HepG2 (cell line): ENCODE data around the gene KCNK18. TPM values are rescaled to one million over a fixed set of nuclear protein-coding genes. Genes with fewer than 3 reads are reported as not detected.

Source experiments
- CBX5 ChIP-seq: sonication (generic); formaldehyde crosslinking; IDR thresholded peaks from 2 replicates; pipeline ENCODE4 v1.4.0; 2020; ENCODE audit warnings: missing genetic modification reagents, borderline replicate concordance
- ETV5 ChIP-seq: IDR thresholded peaks from 2 replicates; pipeline ENCODE4 v1.6.1; 2018; ENCODE audit warnings: missing biosample characterization, missing genetic modification reagents, inconsistent platforms, borderline replicate concordance
- FOSL2 ChIP-seq: sonication (generic); formaldehyde crosslinking; IDR thresholded peaks from 2 replicates; pipeline ENCODE4 v1.4.0; 2020; ENCODE audit warnings: missing genetic modification reagents
- HHEX ChIP-seq: IDR thresholded peaks from 2 replicates; pipeline ENCODE4 v1.6.1; 2016; ENCODE audit warnings: control low read depth
- MED1 ChIP-seq: sonication (generic); formaldehyde crosslinking; IDR thresholded peaks from 2 replicates; pipeline ENCODE4 v1.4.0; 2020; ENCODE audit warnings: missing genetic modification reagents
- SALL2 ChIP-seq: sonication (generic); formaldehyde crosslinking; IDR thresholded peaks from 2 replicates; pipeline ENCODE4 v1.8.1; 2023; ENCODE audit warnings: mild to moderate bottlenecking, missing genetic modification reagents, inconsistent platforms
- SP5 ChIP-seq: IDR thresholded peaks from 2 replicates; pipeline ENCODE4 v1.6.1; 2016; ENCODE audit warnings: low read depth, borderline replicate concordance
- SRSF1 ChIP-seq: fragments of 200-400 bp; formaldehyde crosslinking; optimal IDR thresholded peaks from 2 replicates; pipeline ENCODE3; 2017; ENCODE audit warnings: mild to moderate bottlenecking, low read depth, low read length, moderate library complexity
- ZFP37 ChIP-seq: sonication (generic); formaldehyde crosslinking; IDR thresholded peaks from 2 replicates; pipeline ENCODE4 v1.4.0; 2020; ENCODE audit warnings: missing genetic modification reagents, borderline replicate concordance
- ZFP90 ChIP-seq: sonication (generic); formaldehyde crosslinking; IDR thresholded peaks from 2 replicates; pipeline ENCODE4 v1.8.0; 2022; ENCODE audit warnings: missing genetic modification reagents, mild to moderate bottlenecking, inconsistent platforms, borderline replicate concordance
- ZMYM4 ChIP-seq: sonication (generic); formaldehyde crosslinking; IDR thresholded peaks from 2 replicates; pipeline ENCODE4 v1.8.1; 2023; ENCODE audit warnings: mild to moderate bottlenecking, missing genetic modification reagents
- ZNF143 ChIP-seq: sonication (generic); formaldehyde crosslinking; IDR thresholded peaks from 2 replicates; pipeline ENCODE4 v1.4.0; 2020; ENCODE audit warnings: missing genetic modification reagents
- ZNF501 ChIP-seq: sonication (generic); formaldehyde crosslinking; IDR thresholded peaks from 2 replicates; pipeline ENCODE4 v1.5.1; 2020; ENCODE audit warnings: mild to moderate bottlenecking, moderate library complexity, missing genetic modification reagents
- ZNF607 ChIP-seq: sonication (generic); formaldehyde crosslinking; IDR thresholded peaks from 2 replicates; pipeline ENCODE4 v1.5.1; 2020; ENCODE audit warnings: missing genetic modification reagents, mild to moderate bottlenecking, borderline replicate concordance
- polyA plus RNA-seq, 8 experiments: library from polyadenylated mRNA; depleted of rRNA in 3 of 8; stranded (reverse) in 7 of 8; unstranded in 1 of 8; fragments of >200 nt; fragmentation: Illumina TruSeq in 4 of 8; extraction: Trizol in 4 of 8; gene quantifications; 2 replicates each; pipeline versions ENCODE4 v1.2.1 to v1.2.3, GENCODE V29; 2011 to 2016; ENCODE audit warnings: low read depth in 4 of 8, missing spikeins in 1 of 8, mixed read lengths in 1 of 8; ENCODE audit not compliant: insufficient read depth in 1 of 8
- total RNA-seq, 5 experiments: library from RNA; depleted of rRNA; stranded (reverse); fragments of >200 nt; fragmentation: Illumina TruSeq; extraction: Trizol; gene quantifications; 2 replicates each; pipeline ENCODE4 v1.2.3, GENCODE V29; 2016; ENCODE audit warnings: low read depth in 1 of 5
- TF ChIP-seq, protein P1 (sequence below): sonication (generic); formaldehyde crosslinking; IDR thresholded peaks from 2 replicates; pipeline ENCODE4 v1.5.0; 2020; ENCODE audit warnings: mild to moderate bottlenecking, missing genetic modification reagents
- TF ChIP-seq, protein P2 (sequence below), 2 experiments: sonication (generic) in 1 of 2; formaldehyde crosslinking in 1 of 2; IDR thresholded peaks; 2 replicates each; pipeline versions ENCODE4 v1.4.0 to v1.6.1; 2018 to 2020; ENCODE audit warnings: missing genetic modification reagents in 2 of 2, borderline replicate concordance in 1 of 2, low read depth in 1 of 2, mild to moderate bottlenecking in 1 of 2, missing biosample characterization in 1 of 2
- TF ChIP-seq, protein P3 (sequence below): sonication (generic); formaldehyde crosslinking; IDR thresholded peaks from 2 replicates; pipeline ENCODE4 v1.5.0; 2020; ENCODE audit warnings: mild to moderate bottlenecking, missing genetic modification reagents, moderate library complexity
- TF ChIP-seq, protein P4 (sequence below): sonication (generic); formaldehyde crosslinking; IDR thresholded peaks from 2 replicates; pipeline ENCODE4 v1.4.0; 2020; ENCODE audit warnings: missing genetic modification reagents, mild to moderate bottlenecking, borderline replicate concordance

Gene KCNK18
- total and polyA plus RNA-seq, 2 of the 13 experiments (the other 11 are each of a cell fraction or from before 2014, with no cell fraction given), result not detected

DNA sequence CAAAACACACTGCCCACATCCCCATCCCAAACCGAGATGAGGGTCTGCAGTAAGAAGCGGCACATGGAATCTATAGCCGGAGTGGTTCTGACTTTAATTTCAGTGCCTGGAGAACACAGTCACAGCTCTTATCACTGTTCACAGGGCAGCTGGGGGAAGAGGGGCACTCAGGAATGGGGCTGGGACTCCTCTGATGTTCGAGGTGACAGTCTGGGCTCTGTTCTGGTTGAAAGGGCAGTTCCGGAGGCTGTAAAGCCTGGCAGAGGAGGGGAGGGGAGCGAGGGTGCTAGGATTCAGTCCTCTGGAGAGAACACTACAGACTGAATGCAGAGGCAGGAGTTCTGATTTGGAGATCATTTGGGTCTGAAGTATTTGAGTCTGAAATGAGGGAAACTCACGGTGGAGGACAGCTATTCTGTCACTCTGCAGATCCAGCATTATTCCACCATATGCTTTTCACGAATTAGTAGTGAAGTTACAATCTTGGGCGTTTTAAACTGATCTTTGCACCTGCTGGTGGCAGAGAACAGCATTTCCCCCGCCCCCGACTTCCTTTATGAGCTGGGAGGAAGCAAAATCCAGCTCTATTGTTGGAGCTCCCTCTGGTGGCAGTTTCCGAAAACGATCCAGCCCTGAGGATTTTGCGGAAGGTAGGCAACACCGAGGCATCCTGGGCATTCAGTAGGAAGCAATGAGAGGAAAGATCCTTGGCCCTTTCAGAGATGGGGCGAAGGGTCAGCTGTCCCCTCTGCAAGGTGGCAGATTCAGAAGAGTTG lies 22.7 kb upstream of the KCNK18 start (continued):
- TF ChIP-seq, protein P1, sequence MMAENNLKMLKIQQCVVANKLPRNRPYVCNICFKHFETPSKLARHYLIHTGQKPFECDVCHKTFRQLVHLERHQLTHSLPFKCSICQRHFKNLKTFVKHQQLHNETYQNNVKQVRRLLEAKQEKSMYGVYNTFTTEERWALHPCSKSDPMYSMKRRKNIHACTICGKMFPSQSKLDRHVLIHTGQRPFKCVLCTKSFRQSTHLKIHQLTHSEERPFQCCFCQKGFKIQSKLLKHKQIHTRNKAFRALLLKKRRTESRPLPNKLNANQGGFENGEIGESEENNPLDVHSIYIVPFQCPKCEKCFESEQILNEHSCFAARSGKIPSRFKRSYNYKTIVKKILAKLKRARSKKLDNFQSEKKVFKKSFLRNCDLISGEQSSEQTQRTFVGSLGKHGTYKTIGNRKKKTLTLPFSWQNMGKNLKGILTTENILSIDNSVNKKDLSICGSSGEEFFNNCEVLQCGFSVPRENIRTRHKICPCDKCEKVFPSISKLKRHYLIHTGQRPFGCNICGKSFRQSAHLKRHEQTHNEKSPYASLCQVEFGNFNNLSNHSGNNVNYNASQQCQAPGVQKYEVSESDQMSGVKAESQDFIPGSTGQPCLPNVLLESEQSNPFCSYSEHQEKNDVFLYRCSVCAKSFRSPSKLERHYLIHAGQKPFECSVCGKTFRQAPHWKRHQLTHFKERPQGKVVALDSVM (CRISPR knock-in tag), result no peak
- TF ChIP-seq SALL2 (CRISPR knock-in tag) (0 out of 2 replicates have a peak, but pooled peaks have one; percentile 31), CBX5 (CRISPR knock-in tag) (no peak), ZNF143 (CRISPR knock-in tag) (peak; percentile 57; the same call in 1 of the 2 replicates), ETV5 (CRISPR knock-in tag) (peak; percentile 64; the same call in 1 of the 2 replicates), ZMYM4 (CRISPR knock-in tag) (0 out of 2 replicates have a peak, but pooled peaks have one; percentile 38), FOSL2 (CRISPR knock-in tag) (peak; percentile 10; the same call in 1 of the 2 replicates), ZFP90 (CRISPR knock-in tag) (peak; percentile 72), MED1 (CRISPR knock-in tag) (0 out of 2 replicates have a peak, but pooled peaks have one; percentile 29), SP5 (CRISPR knock-in tag) (peak; percentile 49; the same call in 1 of the 2 replicates), ZNF501 (CRISPR knock-in tag) (0 out of 2 replicates have a peak, but pooled peaks have one; percentile 63), SRSF1 (no peak), ZFP37 (CRISPR knock-in tag) (0 out of 2 replicates have a peak, but pooled peaks have one; percentile 10), HHEX (CRISPR knock-in tag) (no peak), ZNF607 (CRISPR knock-in tag) (peak; percentile 43; the same call in 1 of the 2 replicates)
- TF ChIP-seq, protein P2, sequence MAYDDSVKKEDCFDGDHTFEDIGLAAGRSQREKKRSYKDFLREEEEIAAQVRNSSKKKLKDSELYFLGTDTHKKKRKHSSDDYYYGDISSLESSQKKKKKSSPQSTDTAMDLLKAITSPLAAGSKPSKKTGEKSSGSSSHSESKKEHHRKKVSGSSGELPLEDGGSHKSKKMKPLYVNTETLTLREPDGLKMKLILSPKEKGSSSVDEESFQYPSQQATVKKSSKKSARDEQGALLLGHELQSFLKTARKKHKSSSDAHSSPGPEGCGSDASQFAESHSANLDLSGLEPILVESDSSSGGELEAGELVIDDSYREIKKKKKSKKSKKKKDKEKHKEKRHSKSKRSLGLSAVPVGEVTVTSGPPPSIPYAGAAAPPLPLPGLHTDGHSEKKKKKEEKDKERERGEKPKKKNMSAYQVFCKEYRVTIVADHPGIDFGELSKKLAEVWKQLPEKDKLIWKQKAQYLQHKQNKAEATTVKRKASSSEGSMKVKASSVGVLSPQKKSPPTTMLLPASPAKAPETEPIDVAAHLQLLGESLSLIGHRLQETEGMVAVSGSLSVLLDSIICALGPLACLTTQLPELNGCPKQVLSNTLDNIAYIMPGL (CRISPR knock-in tag; IDR thresholded peaks at IDR 0.05; ENCODE audit: borderline replicate concordance in 1 of 2, low read depth in 1 of 2), result peak; percentile 33 to 53; a peak in 2 of 4 replicates
- TF ChIP-seq, protein P3, sequence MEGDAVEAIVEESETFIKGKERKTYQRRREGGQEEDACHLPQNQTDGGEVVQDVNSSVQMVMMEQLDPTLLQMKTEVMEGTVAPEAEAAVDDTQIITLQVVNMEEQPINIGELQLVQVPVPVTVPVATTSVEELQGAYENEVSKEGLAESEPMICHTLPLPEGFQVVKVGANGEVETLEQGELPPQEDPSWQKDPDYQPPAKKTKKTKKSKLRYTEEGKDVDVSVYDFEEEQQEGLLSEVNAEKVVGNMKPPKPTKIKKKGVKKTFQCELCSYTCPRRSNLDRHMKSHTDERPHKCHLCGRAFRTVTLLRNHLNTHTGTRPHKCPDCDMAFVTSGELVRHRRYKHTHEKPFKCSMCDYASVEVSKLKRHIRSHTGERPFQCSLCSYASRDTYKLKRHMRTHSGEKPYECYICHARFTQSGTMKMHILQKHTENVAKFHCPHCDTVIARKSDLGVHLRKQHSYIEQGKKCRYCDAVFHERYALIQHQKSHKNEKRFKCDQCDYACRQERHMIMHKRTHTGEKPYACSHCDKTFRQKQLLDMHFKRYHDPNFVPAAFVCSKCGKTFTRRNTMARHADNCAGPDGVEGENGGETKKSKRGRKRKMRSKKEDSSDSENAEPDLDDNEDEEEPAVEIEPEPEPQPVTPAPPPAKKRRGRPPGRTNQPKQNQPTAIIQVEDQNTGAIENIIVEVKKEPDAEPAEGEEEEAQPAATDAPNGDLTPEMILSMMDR (CRISPR knock-in tag), result peak; percentile 91
- TF ChIP-seq, protein P4, sequence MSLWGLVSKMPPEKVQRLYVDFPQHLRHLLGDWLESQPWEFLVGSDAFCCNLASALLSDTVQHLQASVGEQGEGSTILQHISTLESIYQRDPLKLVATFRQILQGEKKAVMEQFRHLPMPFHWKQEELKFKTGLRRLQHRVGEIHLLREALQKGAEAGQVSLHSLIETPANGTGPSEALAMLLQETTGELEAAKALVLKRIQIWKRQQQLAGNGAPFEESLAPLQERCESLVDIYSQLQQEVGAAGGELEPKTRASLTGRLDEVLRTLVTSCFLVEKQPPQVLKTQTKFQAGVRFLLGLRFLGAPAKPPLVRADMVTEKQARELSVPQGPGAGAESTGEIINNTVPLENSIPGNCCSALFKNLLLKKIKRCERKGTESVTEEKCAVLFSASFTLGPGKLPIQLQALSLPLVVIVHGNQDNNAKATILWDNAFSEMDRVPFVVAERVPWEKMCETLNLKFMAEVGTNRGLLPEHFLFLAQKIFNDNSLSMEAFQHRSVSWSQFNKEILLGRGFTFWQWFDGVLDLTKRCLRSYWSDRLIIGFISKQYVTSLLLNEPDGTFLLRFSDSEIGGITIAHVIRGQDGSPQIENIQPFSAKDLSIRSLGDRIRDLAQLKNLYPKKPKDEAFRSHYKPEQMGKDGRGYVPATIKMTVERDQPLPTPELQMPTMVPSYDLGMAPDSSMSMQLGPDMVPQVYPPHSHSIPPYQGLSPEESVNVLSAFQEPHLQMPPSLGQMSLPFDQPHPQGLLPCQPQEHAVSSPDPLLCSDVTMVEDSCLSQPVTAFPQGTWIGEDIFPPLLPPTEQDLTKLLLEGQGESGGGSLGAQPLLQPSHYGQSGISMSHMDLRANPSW (CRISPR knock-in tag), result no peak
